ENCODE data around the gene INTS11.

INTS11 gene

DNA sequence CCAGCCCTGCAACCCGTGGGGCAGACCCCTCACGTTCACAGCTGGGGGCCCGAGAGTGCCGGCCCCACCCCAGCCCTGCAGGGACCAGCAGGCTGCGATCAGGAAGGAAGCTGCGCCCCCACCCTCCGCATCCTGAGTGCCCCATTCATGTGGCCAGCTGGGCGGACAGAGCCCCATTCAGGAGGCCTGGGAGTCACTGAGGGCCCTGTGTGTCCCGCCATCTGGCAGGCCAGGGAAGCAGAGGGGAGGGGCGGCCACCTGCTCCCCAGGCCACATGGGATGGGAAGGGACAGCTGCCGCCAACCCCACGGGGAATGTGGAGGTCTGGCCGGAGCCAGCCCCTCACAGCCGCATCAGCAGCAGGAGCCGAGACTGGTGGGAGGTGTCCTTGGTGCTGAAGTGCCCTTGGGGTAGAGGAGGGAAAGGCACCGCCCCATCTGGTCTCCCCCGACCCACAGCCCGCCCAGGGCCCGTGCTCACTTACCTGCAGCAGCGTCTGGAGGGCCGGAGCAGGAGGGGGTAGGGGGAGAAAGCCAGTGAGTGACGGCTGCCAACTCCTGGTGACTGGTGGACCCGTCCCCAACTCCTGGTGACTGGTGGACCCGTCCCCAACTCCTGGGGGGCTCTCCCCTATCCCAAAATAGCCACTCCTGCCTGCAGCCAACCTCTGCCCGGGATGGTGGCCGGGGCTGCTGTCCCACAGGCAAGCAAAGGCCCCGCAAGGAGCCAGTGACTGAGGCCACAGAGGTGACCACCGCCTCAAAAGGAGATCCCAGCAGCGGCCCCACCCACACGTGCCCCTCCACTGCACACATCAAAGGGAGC is 25.4 kb downstream of the INTS11 start:
- no peak for DNase-seq

- DNase-seq, result no peak
These were observed 26.5 kb downstream of the INTS11 start for GRCh38 chr1:1297802-1298424.

- no peak for DNase-seq
These were observed 28.1 kb downstream of the INTS11 start for GRCh38 chr1:1296070-1297061.

- DNase-seq, result no peak
These were observed 29.1 kb downstream of the INTS11 start for GRCh38 chr1:1295154-1295923.

GRCh38 chr1:1294250-1294890 is 30.1 kb downstream of the INTS11 start:
- DNase-seq, result no peak

- no peak for DNase-seq
These were observed 30.9 kb downstream of the INTS11 start for GRCh38 chr1:1293263-1294249.

GRCh38 chr1:1292851-1293250 is 31.6 kb downstream of the INTS11 start:
- DNase-seq, result no peak

- no peak for DNase-seq
These were observed 32.0 kb downstream of the INTS11 start for GRCh38 chr1:1292442-1292779.

DNA sequence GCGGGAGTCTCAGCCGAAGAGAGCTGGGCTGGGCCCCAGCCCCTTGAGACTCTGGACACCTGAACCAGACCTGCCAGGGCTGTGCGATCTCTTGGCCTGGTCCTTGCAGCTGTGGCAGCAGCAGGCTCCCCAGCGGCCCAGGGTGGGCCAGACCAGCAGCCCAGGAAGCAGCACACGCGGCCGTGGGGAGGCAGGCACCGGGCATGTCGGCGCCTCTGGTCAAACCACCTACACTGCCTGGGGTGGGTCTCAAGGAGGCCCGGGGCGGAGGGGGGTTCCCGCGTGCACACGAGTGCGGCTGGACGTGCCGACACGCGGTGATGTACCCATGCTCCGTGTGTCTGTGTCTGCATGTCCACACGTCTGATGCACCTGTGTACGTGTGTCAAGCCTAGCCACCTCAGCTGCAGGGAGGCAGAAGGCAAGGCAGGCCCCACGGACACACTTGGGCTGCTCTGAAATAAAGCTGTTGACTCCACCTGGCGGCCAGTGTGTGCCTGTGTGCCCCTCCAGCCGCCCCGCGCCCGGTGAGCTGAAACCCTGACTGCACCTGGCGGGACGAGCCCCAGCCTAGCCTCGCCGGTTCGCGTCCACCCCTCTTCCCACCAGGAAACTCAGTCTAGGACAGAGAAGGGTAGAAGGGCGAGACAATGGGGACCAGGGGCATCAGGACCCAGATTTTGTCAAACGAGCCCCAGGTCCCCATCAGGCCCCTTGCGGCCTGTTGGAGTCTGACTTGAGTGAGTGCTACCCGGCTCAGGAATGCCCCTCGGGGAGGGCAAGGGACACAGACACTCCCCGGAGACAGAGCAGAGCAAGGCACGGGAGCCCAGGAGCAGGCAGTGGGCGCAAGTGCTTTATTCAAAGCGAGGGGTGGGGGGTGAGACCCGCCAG is 32.7 kb downstream of the INTS11 start:
- DNase-seq, result peak; percentile 44

DNA sequence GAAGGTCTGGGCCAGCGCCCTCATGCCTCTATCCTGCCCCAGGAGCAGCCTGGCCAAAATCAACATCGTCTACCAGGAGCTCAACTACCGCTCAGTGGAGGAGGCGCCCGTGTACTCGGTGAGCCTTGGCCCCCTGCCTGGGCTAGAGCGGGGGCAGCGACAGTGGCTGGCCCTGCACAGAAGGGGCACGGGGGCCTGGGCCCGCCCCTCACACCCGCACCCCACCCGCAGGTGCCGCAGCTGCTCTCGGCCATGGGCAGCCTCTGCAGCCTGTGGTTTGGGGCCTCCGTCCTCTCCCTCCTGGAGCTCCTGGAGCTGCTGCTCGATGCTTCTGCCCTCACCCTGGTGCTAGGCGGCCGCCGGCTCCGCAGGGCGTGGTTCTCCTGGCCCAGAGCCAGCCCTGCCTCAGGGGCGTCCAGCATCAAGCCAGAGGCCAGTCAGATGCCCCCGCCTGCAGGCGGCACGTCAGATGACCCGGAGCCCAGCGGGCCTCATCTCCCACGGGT is 33.4 kb downstream of the INTS11 start:
- DNase-seq, result no peak

GRCh38 chr1:1290238-1290731 is 34.2 kb downstream of the INTS11 start:
- no peak for DNase-seq

DNA sequence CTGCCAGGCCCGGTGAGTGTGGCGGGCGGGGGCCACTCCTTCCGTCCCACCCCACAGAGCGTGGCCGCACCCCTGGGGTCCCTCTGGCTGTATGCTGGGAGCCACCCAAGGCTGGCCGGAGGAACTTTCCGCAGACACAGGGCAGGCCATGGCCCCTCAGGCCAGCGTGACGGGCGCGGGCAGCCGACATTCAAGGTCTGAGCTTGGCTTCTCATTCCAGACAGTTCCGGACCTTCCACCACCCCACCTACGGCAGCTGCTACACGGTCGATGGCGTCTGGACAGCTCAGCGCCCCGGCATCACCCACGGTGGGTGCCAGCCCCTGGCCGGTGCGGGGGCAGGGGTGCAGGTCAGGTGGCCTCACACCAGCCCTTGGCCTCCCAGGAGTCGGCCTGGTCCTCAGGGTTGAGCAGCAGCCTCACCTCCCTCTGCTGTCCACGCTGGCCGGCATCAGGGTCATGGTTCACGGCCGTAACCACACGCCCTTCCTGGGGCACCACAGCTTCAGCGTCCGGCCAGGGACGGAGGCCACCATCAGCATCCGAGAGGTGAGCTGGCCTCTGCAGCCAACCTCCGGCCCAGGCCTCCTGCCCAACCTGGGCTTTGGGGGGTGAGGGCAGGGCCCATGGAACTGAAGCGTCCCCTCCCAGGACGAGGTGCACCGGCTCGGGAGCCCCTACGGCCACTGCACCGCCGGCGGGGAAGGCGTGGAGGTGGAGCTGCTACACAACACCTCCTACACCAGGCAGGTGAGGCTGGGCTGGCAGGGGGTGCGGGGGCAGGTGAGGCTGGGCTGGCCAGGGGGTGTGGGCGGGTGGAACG is 37.0 kb downstream of the INTS11 start:
- no peak for DNase-seq

DNA sequence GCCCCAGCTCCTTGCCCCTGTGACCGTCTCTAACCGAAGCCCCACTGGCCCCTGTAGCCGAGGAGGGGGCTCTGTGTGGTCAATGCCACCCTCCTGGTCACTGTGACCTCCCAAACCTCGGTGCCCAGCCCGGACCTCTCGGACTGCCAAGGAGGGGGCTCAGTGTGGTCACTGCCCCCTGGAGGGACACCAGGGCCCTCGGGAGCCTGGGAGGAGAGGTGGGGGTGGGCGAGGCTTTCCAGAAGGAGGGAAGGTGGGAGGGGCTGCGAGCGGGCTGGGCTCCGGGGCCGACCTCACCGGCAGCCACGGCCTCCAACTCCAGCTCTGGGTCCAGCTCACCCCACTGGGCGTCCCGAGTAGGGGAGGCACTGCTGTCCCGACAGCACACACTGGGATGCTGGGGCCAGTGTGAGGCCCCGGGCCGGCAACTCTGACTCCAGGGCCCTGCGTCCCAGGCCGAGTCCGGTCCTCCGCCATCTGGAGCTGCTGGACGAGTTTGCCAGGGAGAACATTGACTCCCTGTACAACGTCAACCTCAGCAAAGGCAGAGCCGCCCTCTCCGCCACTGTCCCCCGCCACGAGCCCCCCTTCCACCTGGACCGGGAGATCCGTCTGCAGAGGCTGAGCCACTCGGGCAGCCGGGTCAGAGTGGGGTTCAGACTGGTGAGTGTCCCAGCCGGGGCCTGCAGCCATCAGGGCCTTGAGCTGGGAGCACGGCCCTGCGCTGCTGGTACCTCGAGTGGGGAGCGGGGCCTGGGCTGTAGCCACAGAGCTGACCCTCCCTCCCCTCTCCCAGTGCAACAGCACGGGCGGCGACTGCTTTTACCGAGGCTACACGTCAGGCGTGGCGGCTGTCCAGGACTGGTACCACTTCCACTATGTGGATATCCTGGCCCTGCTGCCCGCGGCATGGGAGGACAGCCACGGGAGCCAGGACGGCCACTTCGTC is 37.9 kb downstream of the INTS11 start:
- DNase-seq, result no peak

DNA sequence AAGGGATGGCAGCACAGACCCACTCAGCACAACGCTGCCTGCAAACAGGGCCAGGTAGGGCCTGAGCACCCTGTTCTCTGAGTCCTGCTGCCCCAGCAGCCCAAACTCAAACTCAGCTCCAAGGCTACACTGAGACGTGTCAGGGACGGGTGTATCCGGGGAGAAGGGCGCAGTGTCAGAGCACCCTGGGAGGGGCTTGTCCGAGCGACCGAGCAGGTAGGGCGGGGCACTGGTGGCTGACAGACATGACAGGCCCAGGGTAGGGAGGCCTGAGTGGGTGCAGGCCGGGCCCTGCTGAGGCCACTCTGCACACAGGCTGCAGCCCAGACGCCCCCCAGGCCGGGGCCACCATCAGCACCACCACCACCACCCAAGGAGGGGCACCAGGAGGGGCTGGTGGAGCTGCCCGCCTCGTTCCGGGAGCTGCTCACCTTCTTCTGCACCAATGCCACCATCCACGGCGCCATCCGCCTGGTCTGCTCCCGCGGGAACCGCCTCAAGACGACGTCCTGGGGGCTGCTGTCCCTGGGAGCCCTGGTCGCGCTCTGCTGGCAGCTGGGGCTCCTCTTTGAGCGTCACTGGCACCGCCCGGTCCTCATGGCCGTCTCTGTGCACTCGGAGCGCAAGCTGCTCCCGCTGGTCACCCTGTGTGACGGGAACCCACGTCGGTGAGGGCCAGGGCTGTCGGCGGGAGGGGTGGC is 38.7 kb downstream of the INTS11 start:
- DNase-seq, result no peak

DNA sequence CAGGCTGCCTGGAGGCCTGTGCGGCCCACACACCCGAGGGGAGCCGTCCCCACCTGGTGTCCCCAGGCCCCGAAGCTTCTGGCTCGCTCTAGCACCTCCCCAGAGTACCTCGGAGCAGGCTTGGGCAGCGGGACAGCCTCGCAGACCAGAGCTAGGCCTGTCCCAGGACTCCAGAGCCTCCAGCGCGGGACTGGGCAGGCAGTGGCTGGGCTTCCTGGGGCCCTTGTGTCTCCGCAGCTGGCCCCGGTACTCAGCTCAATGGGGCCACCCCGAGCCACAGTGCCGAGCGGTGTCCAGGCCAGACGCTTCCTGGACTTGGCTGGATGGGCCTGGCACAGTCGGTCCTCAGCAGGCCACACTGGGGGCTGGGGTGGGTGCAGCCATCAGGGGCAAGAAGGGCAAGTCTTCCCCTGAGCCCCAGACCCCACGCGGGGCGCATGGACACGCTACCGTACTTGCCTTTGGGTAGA is 39.3 kb downstream of the INTS11 start:
- no peak for DNase-seq
